ENCODE data around the gene EIF4G3. TPM values are rescaled to one million over a fixed set of nuclear protein-coding genes. Genes with fewer than 3 reads are reported as not detected.

The EIF4G3 gene
- total RNA-seq, 1 donor from 2014 or later, result 43.0 TPM

DNA sequence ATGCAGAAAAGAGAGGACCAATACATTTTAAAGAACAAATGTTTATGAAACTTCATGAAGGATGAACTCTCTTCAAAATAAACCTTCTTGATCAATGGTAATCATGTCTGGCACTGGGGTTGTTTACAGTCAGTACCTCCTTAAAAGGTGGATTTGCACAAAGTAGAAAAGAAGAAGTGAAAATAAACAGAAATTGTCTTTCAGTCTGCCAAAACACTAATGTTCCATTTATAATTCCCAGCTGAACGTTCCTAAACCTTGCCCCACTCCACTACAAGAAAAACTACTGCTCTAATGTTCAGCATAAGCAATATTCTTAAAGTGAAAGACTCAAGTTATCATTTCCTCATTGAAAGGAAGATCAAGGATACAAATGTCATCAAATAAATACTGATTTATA is 86.2 kb downstream of the EIF4G3 start:
- no peaks in the 10 kb centered on the region for H3K9me3 ChIP-seq
- intact Hi-C loops (cut with DNase I), result no loop called here
- H3K4me1 ChIP-seq, result peaks cover 5% of the 10 kb centered on the region
- peaks cover 10% of the 10 kb centered on the region for H3K36me3 ChIP-seq
- H3K27ac ChIP-seq, result peak overlapping the region; percentile 6
- DNase-seq, result no peak
- no peaks in the 10 kb centered on the region for H3K27me3 ChIP-seq (ENCODE audit: low read depth)
- no peak overlapping the region for H3K4me3 ChIP-seq
- TF ChIP-seq, protein P1, sequence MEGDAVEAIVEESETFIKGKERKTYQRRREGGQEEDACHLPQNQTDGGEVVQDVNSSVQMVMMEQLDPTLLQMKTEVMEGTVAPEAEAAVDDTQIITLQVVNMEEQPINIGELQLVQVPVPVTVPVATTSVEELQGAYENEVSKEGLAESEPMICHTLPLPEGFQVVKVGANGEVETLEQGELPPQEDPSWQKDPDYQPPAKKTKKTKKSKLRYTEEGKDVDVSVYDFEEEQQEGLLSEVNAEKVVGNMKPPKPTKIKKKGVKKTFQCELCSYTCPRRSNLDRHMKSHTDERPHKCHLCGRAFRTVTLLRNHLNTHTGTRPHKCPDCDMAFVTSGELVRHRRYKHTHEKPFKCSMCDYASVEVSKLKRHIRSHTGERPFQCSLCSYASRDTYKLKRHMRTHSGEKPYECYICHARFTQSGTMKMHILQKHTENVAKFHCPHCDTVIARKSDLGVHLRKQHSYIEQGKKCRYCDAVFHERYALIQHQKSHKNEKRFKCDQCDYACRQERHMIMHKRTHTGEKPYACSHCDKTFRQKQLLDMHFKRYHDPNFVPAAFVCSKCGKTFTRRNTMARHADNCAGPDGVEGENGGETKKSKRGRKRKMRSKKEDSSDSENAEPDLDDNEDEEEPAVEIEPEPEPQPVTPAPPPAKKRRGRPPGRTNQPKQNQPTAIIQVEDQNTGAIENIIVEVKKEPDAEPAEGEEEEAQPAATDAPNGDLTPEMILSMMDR (IDR thresholded peaks at IDR 0.05), result no peak
- ATAC-seq, result peak; percentile 59 to 61

DNA sequence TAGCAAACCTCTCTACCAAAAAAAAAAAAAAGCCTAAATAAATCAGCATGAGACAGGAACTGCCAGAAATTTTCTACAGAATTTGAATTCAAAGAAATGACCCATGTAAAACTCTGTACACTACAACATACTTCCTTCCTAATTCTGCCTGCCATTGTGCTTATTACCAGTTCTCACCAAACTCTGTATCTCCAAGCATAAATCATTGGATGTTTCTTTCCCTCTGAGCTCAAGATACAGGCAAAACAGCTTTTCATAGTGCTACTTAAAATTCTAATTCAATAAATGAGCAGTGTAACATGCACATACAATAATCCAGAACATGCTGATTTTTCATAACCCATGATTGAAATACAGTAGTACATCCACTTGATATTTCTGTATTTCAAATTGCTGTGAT is 87.0 kb downstream of the EIF4G3 start:
- H3K4me3 ChIP-seq, result no peak overlapping the region
- DNase-seq (no peak), ATAC-seq (no peak)
- H3K4me1 ChIP-seq, result peaks cover 5% of the 10 kb centered on the region
- no peaks in the 10 kb centered on the region for H3K27me3 ChIP-seq (ENCODE audit: low read depth)
- no peaks in the 10 kb centered on the region for H3K9me3 ChIP-seq
- TF ChIP-seq, protein P1 (IDR thresholded peaks at IDR 0.05), result no peak
- H3K36me3 ChIP-seq, result peaks cover 10% of the 10 kb centered on the region
- no peak overlapping the region for H3K27ac ChIP-seq
- intact Hi-C loops (cut with DNase I), result no loop called here

DNA sequence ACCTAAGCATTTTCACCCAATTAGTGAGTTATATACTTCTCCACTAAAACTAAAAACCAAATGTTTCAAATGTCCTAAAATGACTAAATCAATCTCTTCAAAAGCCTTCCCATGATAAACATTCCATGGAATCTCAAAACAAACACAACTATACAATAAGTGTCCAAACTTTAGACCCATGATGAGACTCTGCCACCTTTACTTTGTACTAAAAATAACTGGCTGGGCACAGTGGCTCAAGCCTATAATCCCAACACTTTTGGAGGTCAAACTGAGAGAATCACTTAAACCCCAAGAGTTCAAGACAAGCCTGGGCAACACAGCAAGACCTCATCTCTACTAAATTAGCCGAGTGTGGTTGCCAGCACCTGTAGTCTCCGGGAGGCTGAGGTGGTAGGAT is 87.4 kb downstream of the EIF4G3 start:
- Histone ChIP-seq H3K27ac (no peak overlapping the region), H3K9me3 (no peaks in the 10 kb centered on the region), H3K4me1 (peaks cover 5% of the 10 kb centered on the region), H3K27me3 (ENCODE audit: low read depth) (no peaks in the 10 kb centered on the region), H3K36me3 (peaks cover 10% of the 10 kb centered on the region), H3K4me3 (no peak overlapping the region)
- no peak for DNase-seq
- ATAC-seq, result no peak
- intact Hi-C loops (cut with DNase I), result no loop called here
- TF ChIP-seq, protein P1 (IDR thresholded peaks at IDR 0.05), result no peak

DNA sequence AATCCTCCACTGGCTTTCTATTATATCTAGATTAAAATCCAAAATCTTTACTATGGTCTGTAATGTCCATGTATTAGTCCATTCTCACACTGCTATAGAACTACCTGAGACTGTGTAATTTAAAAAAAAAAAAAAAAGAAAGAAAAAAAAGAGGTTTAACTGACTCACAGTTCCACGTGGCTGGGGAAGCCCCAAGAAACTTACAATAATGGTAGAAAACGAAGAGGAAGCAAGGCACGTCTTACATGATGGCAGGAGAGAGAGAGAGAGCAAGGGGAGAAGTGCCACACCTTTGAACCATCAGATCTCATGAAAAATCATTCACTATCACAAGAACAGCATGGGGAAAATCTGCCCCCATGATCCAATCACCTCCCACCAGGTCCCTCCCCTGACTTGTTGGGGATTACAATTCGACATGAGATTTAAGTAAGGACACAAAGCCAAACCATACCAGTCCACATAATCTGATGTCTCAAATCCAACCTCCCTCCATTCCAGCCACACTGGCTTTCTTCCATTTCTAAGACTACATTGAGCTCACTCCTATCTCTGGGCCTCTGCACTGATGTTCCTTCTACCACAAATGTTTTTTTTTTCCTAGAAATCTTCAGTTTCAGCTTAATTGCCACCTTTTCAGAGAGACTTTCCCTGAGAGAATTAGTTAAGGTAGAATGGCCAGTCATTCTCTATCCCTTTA is 92.4 kb downstream of the EIF4G3 start:
- DNase-seq, result no peak
- ATAC-seq, result no peak
- H3K4me1 ChIP-seq, result no peaks in the 10 kb centered on the region
- no peak overlapping the region for H3K27ac ChIP-seq
- peaks cover 13% of the 10 kb centered on the region for H3K36me3 ChIP-seq
- no peak overlapping the region for H3K4me3 ChIP-seq
- H3K9me3 ChIP-seq, result no peaks in the 10 kb centered on the region
- H3K27me3 ChIP-seq (ENCODE audit: low read depth), result no peaks in the 10 kb centered on the region
- intact Hi-C loops (cut with DNase I), result no loop called here
- TF ChIP-seq, protein P1 (IDR thresholded peaks at IDR 0.05), result no peak

DNA sequence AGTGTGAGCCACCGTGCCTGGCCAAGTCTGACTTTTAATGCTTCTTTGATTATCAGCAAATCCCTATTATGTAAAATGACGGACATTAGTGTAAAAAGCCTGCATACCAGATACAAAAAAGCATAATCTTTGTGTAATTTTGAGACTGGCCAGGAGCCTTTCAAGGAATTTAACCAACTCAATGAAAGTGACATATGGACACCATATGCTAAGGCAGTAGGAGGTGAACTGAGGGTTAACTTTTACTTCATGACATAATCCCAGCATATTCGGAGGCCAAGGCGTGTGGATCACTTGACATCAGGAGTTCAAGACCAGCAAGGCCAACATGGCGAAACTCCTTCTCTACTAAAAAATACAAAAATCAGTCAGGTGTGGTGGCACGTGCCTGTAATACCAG is 94.6 kb downstream of the EIF4G3 start:
- no peak for ATAC-seq
- DNase-seq, result no peak
- H3K4me3 ChIP-seq, result no peak overlapping the region
- TF ChIP-seq, protein P1 (IDR thresholded peaks at IDR 0.05), result no peak
- H3K9me3 ChIP-seq, result no peaks in the 10 kb centered on the region
- intact Hi-C loops (cut with DNase I), result no loop called here
- no peaks in the 10 kb centered on the region for H3K27me3 ChIP-seq (ENCODE audit: low read depth)
- no peaks in the 10 kb centered on the region for H3K4me1 ChIP-seq
- H3K36me3 ChIP-seq, result peaks cover 10% of the 10 kb centered on the region
- no peak overlapping the region for H3K27ac ChIP-seq

Measured in lower lobe of right lung (tissue), 2 donors.